ENCODE measurements around the gene DNM3. TPM values are rescaled to one million over a fixed set of nuclear protein-coding genes. Genes with fewer than 3 reads are reported as not detected.
"Not testable (repeated sequence)": the region's sequence is repeated elsewhere in the genome, so short reads cannot be mapped to it uniquely, and the experiment has no call there.

DNM3 gene
- total RNA-seq, 1 donor from 2014 or later: 2.1 TPM

GRCh38 chr1:172431721-172432192, 590.5 kb downstream of the DNM3 start:
- Mint-ChIP-seq H3K36me3 (peaks cover 12% of the 10 kb centered on the region), H3K4me3 (no peak overlapping the region), H3K4me1 (ENCODE audit: unreplicated experiment) (peaks cover 14% of the 10 kb centered on the region), H3K27me3 (no peaks in the 10 kb centered on the region), H3K27ac (peak overlapping the region; percentile 60), H3K9me3 (peaks cover 7% of the 10 kb centered on the region)
- DNase-seq (ENCODE audit: extremely low spot score, unreplicated experiment): no peak
- TF ChIP-seq, protein P1, sequence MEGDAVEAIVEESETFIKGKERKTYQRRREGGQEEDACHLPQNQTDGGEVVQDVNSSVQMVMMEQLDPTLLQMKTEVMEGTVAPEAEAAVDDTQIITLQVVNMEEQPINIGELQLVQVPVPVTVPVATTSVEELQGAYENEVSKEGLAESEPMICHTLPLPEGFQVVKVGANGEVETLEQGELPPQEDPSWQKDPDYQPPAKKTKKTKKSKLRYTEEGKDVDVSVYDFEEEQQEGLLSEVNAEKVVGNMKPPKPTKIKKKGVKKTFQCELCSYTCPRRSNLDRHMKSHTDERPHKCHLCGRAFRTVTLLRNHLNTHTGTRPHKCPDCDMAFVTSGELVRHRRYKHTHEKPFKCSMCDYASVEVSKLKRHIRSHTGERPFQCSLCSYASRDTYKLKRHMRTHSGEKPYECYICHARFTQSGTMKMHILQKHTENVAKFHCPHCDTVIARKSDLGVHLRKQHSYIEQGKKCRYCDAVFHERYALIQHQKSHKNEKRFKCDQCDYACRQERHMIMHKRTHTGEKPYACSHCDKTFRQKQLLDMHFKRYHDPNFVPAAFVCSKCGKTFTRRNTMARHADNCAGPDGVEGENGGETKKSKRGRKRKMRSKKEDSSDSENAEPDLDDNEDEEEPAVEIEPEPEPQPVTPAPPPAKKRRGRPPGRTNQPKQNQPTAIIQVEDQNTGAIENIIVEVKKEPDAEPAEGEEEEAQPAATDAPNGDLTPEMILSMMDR (conservative IDR thresholded peaks at IDR 0.05): no peak

DNA sequence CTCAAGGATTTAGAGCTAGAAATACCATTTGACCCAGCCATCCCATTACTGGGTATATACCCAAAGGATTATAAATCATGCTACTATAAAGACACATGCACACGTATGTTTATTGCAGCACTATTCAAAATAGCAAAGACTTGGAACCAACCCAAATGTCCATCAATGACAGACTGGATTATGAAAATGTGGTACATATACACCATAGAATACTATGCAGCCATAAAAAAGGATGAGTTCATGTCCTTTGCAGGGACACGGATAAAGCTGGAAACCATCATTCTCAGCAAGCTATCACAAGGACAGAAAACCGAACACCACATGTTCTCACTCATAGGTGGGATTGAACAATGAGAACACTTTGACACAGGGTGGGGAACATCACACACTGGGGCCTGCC, 595.9 kb downstream of the DNM3 start:
- not testable (repeated sequence) for H3K4me1 Mint-ChIP-seq (ENCODE audit: unreplicated experiment); H3K4me3 Mint-ChIP-seq; H3K9me3 Mint-ChIP-seq; H3K27me3 Mint-ChIP-seq; DNase-seq (ENCODE audit: extremely low spot score, unreplicated experiment); H3K27ac Mint-ChIP-seq
- peaks cover 35% of the 10 kb centered on the region for H3K36me3 Mint-ChIP-seq

DNA sequence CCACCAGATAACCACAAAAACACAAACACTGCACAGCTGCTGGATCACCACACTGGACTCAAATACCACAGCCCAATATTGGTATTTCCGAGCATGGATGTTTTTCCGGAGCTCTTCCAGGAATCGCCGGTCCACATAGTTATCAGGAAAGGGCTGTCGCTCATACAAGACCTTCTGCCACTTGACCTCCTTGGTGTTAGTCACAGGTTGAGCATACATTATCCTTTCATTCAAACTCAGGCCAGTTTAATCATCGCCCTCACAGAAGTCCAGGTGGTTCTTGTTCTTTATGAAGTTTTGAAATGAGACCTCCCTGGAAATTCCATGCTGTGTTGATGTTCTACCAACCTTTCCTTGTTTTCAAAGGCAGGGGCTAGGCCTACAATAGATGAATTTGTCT, 601.1 kb downstream of the DNM3 start:
- TF ChIP-seq, protein P1 (conservative IDR thresholded peaks at IDR 0.05): no peak
- Mint-ChIP-seq H3K4me1 (ENCODE audit: unreplicated experiment) (peaks cover 17% of the 10 kb centered on the region), H3K36me3 (peaks cover 28% of the 10 kb centered on the region), H3K27ac (peak overlapping the region; percentile 27), H3K27me3 (no peaks in the 10 kb centered on the region), H3K4me3 (peak overlapping the region; percentile 96), H3K9me3 (no peaks in the 10 kb centered on the region)
- DNase-seq (ENCODE audit: extremely low spot score, unreplicated experiment): no peak

GRCh38 chr1:172442843-172443565, 601.7 kb downstream of the DNM3 start:
- Mint-ChIP-seq H3K9me3 (no peaks in the 10 kb centered on the region), H3K4me3 (peak overlapping the region; percentile 96), H3K36me3 (peaks cover 28% of the 10 kb centered on the region), H3K27ac (peak overlapping the region; percentile 85), H3K27me3 (no peaks in the 10 kb centered on the region), H3K4me1 (ENCODE audit: unreplicated experiment) (peaks cover 17% of the 10 kb centered on the region)
- DNase-seq (ENCODE audit: extremely low spot score, unreplicated experiment): no peak
- TF ChIP-seq, protein P1 (conservative IDR thresholded peaks at IDR 0.05): no peak

DNA sequence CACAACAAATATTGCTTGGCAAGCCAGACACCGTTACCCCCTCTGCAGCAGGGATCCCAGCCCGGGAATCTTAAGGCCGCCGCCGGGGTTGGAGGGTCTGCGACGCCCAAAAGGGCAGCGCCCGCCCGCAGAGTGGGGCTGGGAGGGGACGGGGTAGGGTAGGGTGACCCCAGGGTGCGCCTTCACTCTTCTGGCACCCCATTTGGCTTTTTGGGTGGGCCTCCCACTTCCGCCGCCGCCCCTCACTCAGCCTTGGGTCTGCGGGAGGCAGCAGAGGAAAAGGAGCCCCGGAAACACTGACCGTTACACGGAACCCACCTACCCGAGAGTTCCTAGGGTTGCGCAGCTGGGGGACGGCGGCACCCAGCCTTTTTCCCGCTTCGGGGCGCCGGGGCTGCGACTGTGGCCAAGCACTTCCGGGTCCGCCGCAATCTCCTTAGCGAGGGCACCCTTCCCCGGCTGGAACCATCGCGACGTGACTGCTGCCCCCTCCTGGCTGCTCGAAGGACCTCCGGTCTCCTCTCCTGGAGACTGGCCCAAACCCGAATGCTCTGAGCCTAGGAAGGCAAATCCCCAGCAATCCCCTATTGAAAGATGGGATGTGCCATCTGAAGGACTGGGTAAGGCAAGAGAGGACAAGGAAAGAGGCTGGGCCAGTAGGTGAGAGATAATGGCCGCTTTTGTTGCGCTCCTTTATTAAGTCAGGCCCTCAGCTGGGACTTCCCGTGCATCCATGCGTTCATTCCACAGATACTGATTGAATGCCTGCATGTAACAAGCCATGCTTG, 602.6 kb downstream of the DNM3 start, which contains the start of gene PIGC:
PIGC (minus strand) TSS at position 404 of the 788 bp plus-strand sequence. CDS start 1,447 bp downstream, outside the sequence.
- H3K27ac Mint-ChIP-seq: peak within 1 kb of the TSS; percentile 85
- no peaks in the 10 kb centered on the region for H3K9me3 Mint-ChIP-seq
- no peaks in the 10 kb centered on the region for H3K27me3 Mint-ChIP-seq
- TF ChIP-seq, protein P1 (conservative IDR thresholded peaks at IDR 0.05): peak; percentile 91
- H3K4me3 Mint-ChIP-seq: peak within 1 kb of the TSS; percentile 96
- DNase-seq (ENCODE audit: extremely low spot score, unreplicated experiment): peak; percentile 92
- H3K36me3 Mint-ChIP-seq: peaks cover 28% of the 10 kb centered on the region
- H3K4me1 Mint-ChIP-seq (ENCODE audit: unreplicated experiment): peaks cover 22% of the 10 kb centered on the region

DNA sequence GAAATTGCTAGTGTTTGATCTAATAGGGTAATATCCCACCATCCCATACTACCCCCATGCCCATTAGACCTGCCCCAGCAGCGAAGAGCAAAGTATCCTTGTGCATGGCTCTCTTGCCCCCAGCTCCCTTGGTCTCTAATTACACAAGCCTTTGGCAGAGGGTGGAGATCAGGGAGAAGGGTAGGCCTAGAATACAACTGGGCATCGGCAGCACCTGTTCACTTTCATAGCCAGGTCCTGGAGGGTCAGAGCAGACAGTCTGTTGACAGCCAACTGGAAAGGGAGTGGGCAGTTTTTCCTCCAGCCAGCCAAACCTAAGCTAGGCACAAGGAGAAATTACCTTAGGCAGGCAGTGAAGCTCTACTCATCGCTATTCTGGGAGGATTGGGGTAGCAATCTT, 605.2 kb downstream of the DNM3 start:
- TF ChIP-seq, protein P1 (conservative IDR thresholded peaks at IDR 0.05): no peak
- no peak for DNase-seq (ENCODE audit: extremely low spot score, unreplicated experiment)
- Mint-ChIP-seq H3K9me3 (no peaks in the 10 kb centered on the region), H3K4me1 (ENCODE audit: unreplicated experiment) (peaks cover 46% of the 10 kb centered on the region), H3K4me3 (no peak overlapping the region), H3K27me3 (no peaks in the 10 kb centered on the region), H3K36me3 (peaks cover 11% of the 10 kb centered on the region), H3K27ac (no peak overlapping the region)
